HL-60 (cell line): ENCODE data around the gene DTX1.

Experiments
- POLR2AphosphoS5 ChIP-seq: IDR thresholded peaks from 2 replicates; pipeline ENCODE4 v1.6.1; 2012; ENCODE audit warnings: low read depth
- TF ChIP-seq, protein P1 (sequence below): IDR thresholded peaks from one replicate; pipeline ENCODE4 v1.5.1; 2011; ENCODE audit warnings: low read length, control low read depth, inconsistent platforms; ENCODE audit not compliant: insufficient read depth
- TF ChIP-seq, protein P2 (sequence below): IDR thresholded peaks from 2 replicates; pipeline ENCODE4 v1.6.1; 2012; ENCODE audit warnings: low read depth; ENCODE audit not compliant: insufficient replicate concordance

DNA sequence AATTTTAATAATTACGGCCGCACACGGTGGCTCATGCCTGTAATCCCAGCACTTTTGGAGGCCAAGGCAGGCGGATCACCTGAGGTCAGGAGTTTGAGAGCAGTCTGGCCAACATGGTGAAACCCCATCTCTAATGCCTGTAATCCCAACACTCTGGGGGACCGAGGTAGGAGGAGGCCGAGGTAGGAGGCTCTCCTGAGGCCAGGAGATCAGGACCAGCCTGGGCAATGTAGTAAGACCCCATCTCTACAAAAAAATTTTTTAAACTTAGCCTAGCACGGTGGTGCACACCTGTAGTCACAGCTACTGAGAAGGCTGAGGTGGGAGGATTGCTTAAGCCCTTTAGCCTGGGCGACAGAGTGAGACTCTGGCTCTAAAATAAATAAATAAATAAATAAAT is 87.4 kb downstream of the DTX1 start:
- TF ChIP-seq, protein P1, sequence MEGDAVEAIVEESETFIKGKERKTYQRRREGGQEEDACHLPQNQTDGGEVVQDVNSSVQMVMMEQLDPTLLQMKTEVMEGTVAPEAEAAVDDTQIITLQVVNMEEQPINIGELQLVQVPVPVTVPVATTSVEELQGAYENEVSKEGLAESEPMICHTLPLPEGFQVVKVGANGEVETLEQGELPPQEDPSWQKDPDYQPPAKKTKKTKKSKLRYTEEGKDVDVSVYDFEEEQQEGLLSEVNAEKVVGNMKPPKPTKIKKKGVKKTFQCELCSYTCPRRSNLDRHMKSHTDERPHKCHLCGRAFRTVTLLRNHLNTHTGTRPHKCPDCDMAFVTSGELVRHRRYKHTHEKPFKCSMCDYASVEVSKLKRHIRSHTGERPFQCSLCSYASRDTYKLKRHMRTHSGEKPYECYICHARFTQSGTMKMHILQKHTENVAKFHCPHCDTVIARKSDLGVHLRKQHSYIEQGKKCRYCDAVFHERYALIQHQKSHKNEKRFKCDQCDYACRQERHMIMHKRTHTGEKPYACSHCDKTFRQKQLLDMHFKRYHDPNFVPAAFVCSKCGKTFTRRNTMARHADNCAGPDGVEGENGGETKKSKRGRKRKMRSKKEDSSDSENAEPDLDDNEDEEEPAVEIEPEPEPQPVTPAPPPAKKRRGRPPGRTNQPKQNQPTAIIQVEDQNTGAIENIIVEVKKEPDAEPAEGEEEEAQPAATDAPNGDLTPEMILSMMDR: no peak
- TF ChIP-seq, protein P2, sequence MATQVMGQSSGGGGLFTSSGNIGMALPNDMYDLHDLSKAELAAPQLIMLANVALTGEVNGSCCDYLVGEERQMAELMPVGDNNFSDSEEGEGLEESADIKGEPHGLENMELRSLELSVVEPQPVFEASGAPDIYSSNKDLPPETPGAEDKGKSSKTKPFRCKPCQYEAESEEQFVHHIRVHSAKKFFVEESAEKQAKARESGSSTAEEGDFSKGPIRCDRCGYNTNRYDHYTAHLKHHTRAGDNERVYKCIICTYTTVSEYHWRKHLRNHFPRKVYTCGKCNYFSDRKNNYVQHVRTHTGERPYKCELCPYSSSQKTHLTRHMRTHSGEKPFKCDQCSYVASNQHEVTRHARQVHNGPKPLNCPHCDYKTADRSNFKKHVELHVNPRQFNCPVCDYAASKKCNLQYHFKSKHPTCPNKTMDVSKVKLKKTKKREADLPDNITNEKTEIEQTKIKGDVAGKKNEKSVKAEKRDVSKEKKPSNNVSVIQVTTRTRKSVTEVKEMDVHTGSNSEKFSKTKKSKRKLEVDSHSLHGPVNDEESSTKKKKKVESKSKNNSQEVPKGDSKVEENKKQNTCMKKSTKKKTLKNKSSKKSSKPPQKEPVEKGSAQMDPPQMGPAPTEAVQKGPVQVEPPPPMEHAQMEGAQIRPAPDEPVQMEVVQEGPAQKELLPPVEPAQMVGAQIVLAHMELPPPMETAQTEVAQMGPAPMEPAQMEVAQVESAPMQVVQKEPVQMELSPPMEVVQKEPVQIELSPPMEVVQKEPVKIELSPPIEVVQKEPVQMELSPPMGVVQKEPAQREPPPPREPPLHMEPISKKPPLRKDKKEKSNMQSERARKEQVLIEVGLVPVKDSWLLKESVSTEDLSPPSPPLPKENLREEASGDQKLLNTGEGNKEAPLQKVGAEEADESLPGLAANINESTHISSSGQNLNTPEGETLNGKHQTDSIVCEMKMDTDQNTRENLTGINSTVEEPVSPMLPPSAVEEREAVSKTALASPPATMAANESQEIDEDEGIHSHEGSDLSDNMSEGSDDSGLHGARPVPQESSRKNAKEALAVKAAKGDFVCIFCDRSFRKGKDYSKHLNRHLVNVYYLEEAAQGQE: no peak
- TF ChIP-seq POLR2AphosphoS5: no peak
